ENCODE data around the gene ACER3.
"Not testable (repeated sequence)": the region's sequence is repeated elsewhere in the genome, so short reads cannot be mapped to it uniquely, and the experiment has no call there.

Gene ACER3

GRCh38 chr11:76836613-76837291, 24.0 kb upstream of the ACER3 start:
- DNase-seq, result no peak

- peak in 14 of 56 donors; percentile 4 to 61 (median 16) for DNase-seq
These were observed 22.7 kb upstream of the ACER3 start for GRCh38 chr11:76837696-76838677.

GRCh38 chr11:76838678-76839068, 22.0 kb upstream of the ACER3 start:
- DNase-seq, result peak in 4 of 56 donors; percentile 5 to 27 (median 15)

- no peak for DNase-seq
These were observed 21.4 kb upstream of the ACER3 start for GRCh38 chr11:76839311-76839710.

- DNase-seq, result no peak
These were observed 18.7 kb upstream of the ACER3 start for GRCh38 chr11:76841923-76842452.

GRCh38 chr11:76843907-76844306, 16.8 kb upstream of the ACER3 start:
- DNase-seq, result no peak

- DNase-seq, result no peak
These were observed 16.2 kb upstream of the ACER3 start for GRCh38 chr11:76844511-76844910.

- DNase-seq, result no peak
These were observed 15.6 kb upstream of the ACER3 start for GRCh38 chr11:76845069-76845468.

GRCh38 chr11:76846441-76846840, 14.3 kb upstream of the ACER3 start:
- DNase-seq, result no peak

- no peak for DNase-seq
These were observed 11.3 kb upstream of the ACER3 start for GRCh38 chr11:76849376-76849775.

- DNase-seq, result no peak
These were observed 10.6 kb upstream of the ACER3 start for GRCh38 chr11:76850130-76850529.

- peak in 2 of 56 donors; percentile 3 to 12 for DNase-seq
These were observed 9.9 kb upstream of the ACER3 start for GRCh38 chr11:76850815-76851214.

GRCh38 chr11:76854709-76855108, 6.0 kb upstream of the ACER3 start:
- DNase-seq, result no peak

GRCh38 chr11:76855670-76856069, 5.0 kb upstream of the ACER3 start:
- DNase-seq, result not testable (repeated sequence)

- DNase-seq, result no peak
These were observed 4.6 kb upstream of the ACER3 start for GRCh38 chr11:76856106-76856505.

- DNase-seq, result no peak
These were observed 4.1 kb upstream of the ACER3 start for GRCh38 chr11:76856571-76856970.

GRCh38 chr11:76857781-76858410, 2.8 kb upstream of the ACER3 start:
- no peak for DNase-seq

- no peak for DNase-seq
These were observed 950 bp upstream of the ACER3 start for GRCh38 chr11:76859708-76860227.

- no peak for DNase-seq
These were observed 804 bp downstream of the ACER3 start for GRCh38 chr11:76861490-76861953.

- not testable (repeated sequence) for DNase-seq
These were observed 2.1 kb downstream of the ACER3 start for GRCh38 chr11:76862794-76863193.

- DNase-seq, result no peak
These were observed 2.6 kb downstream of the ACER3 start for GRCh38 chr11:76863196-76863777.

All from nucleus accumbens (tissue), 56 donors.